Motor neuron (in vitro differentiated cells): ENCODE data around the gene P3H4. TPM values are rescaled to one million over a fixed set of nuclear protein-coding genes. Genes with fewer than 3 reads are reported as not detected.

Source experiments
- total RNA-seq, 8 experiments: library from RNA; unstranded; fragments of 300-600 nt; gene quantifications; 2 replicates each; pipeline versions ENCODE4 v1.2.3 to v1.2.4, GENCODE V29; 2022

P3H4 gene
- total RNA-seq, 8 experiments from 2014 or later, result 13.4 to 50.3 (median 20.3) TPM

Other genes starting within 250 kb of the P3H4 start
- 1 to 10 TPM in 1 of 8 experiments, under 1 TPM in 6, not detected in 1; 0.11 to 1.5 (median 0.46) TPM for gene KRT9, start 239.9 kb downstream of the P3H4 start, total RNA-seq
- gene KRT14, start 225.1 kb downstream of the P3H4 start, total RNA-seq, result 1 to 10 TPM in 1 of 8 experiments, under 1 TPM in 4, not detected in 3; 0.18 to 1.3 (median 0.54) TPM
- gene KRT16, start 199.2 kb downstream of the P3H4 start, total RNA-seq, result 10 to 100 TPM in 1 of 8 experiments, 1 to 10 TPM in 3, not detected in 4; 1.0 to 26.9 (median 4.5) TPM
- gene KRT17, start 187.4 kb downstream of the P3H4 start, total RNA-seq, result 10 to 100 TPM in 3 of 8 experiments, 1 to 10 TPM in 1, under 1 TPM in 2, not detected in 2; 0.17 to 18.1 (median 5.8) TPM
- gene EIF1, start 123.1 kb downstream of the P3H4 start, total RNA-seq, result 100 to 1,000 TPM; 160 to 776 (median 444) TPM
- gene GAST, start 99.6 kb downstream of the P3H4 start, total RNA-seq, result not detected
- 10 to 100 TPM in 1 of 8 experiments, 1 to 10 TPM in 6, under 1 TPM in 1; 0.41 to 12.8 (median 2.1) TPM for gene HAP1, start 77.3 kb downstream of the P3H4 start, total RNA-seq
- 10 to 100 TPM in 7 of 8 experiments, 1 to 10 TPM in 1; 4.9 to 34.5 (median 16.8) TPM for gene JUP, start 25.2 kb downstream of the P3H4 start, total RNA-seq
- 100 to 1,000 TPM in 4 of 8 experiments, 10 to 100 TPM in 4; 42.7 to 330 (median 97.6) TPM for gene FKBP10, start 1.1 kb upstream of the P3H4 start, total RNA-seq
- 100 to 1,000 TPM in 4 of 8 experiments, 10 to 100 TPM in 4; 55.9 to 126 (median 104) TPM for gene NT5C3B, start 24.3 kb upstream of the P3H4 start, total RNA-seq
- gene KLHL10, start 25.9 kb upstream of the P3H4 start, total RNA-seq, result under 1 TPM; 0.20 to 0.77 (median 0.32) TPM
- 10 to 100 TPM; 15.3 to 28.7 (median 22.8) TPM for gene KLHL11, start 53.5 kb upstream of the P3H4 start, total RNA-seq
- gene ACLY, start 107.0 kb upstream of the P3H4 start, total RNA-seq, result 100 to 1,000 TPM in 4 of 8 experiments, 10 to 100 TPM in 4; 87.0 to 283 (median 141) TPM
- gene ODAD4, start 118.7 kb upstream of the P3H4 start, total RNA-seq, result 10 to 100 TPM in 1 of 8 experiments, 1 to 10 TPM in 6, under 1 TPM in 1; 0.31 to 10.4 (median 4.6) TPM
- 10 to 100 TPM; 20.5 to 99.0 (median 51.0) TPM for gene CNP, start 154.8 kb upstream of the P3H4 start, total RNA-seq
- 100 to 1,000 TPM in 4 of 8 experiments, 10 to 100 TPM in 4; 56.4 to 143 (median 93.6) TPM for gene DNAJC7, start 205.5 kb upstream of the P3H4 start, total RNA-seq
- 10 to 100 TPM; 32.3 to 65.8 (median 51.8) TPM for gene NKIRAS2, start 208.1 kb upstream of the P3H4 start, total RNA-seq
- gene C17orf113, start 238.7 kb upstream of the P3H4 start, total RNA-seq, result 1 to 10 TPM in 5 of 8 experiments, under 1 TPM in 3; 0.25 to 2.9 (median 2.1) TPM